Stimulated activated CD8-positive, alpha-beta memory T cell treated with anti-CD3 and anti-CD28 coated beads, Interleukin-7, amount 100 ng/mL, for 24 hours (primary cell): ENCODE measurements around the gene METAP1.
"Not testable (repeated sequence)": the region's sequence is repeated elsewhere in the genome, so short reads cannot be mapped to it uniquely, and the experiment has no call there.

Experiments
- DNase-seq: peaks from one replicate; pipeline ENCODE4 v3.0.0-alpha.2; 2020; ENCODE audit warnings: low read depth

Gene METAP1

DNA sequence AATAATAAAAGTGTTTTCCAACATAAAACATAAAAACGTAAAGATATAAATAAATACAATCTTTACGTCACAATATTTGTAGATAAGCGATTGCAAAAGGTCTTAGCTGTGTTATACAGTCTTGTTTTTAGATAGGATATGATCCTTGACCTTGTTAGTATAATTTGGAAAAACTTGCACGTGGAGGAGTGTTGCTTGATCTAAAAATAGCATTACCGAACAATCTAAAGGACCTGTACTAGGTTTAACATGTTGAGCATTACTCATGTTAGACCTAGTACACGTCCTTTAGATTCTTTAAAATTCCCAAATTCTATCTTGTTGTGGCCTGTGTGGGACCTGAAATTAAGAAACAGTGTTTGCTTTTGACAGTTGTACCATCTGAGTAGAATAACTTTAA lies 1.6 kb downstream of the METAP1 start:
- no peak for DNase-seq

DNA sequence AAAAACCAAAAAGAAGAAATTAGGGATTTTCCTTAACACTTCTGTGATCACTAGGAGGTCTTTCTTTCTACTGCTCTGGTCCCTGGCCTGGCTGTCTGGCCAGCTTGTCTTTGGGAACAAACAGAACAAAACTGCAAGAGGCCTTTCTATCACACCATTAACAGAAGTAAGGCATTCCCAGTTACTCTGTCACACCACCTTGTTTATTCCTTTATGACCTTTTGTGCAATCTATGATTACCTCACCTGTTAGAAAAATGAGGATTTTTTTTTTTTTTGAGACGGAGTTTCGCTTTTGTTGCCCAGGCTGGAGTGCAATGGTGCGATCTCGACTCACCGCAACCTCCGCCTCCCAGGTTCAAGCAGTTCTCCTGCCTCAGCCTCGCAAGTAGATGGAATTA lies 3.0 kb downstream of the METAP1 start:
- DNase-seq: no peak

DNA sequence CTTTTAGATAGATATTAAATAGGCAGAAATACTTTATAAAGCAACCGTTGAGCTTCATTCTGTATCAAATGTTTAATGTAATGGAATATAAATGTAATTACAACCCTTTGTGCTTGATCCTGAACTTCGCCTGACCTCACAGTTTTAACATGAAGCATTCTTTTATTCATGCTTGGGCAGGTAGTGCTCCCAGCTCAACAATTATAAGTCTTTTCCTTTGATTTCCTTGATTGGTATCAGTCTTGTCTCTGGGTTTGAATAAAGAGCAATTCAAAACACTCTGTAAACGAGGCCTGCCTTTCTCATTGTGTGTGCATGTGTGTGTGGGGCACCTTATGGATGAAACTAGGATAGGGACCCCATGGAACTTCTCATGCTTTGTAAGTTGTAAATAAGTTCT lies 6.8 kb downstream of the METAP1 start:
- no peak for DNase-seq

DNA sequence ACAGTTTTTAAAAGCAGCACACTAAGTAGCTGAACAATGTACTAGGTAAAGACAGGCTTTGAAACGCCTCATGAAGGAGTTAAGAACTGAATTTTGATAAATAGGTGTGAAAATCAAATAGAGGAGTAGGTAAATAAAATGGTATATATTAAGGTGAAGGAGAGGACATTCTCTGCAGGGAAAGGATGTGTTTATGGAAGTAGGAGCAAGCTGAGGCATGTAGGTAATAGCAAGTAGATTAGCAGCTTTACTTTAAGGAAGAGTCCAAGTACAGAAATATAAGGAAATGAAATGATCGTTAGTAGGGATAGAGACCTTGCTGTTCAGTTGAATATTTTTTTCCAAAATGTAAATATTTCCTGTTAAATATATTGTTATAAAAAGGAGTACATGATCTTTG lies 12.5 kb downstream of the METAP1 start:
- no peak for DNase-seq

DNA sequence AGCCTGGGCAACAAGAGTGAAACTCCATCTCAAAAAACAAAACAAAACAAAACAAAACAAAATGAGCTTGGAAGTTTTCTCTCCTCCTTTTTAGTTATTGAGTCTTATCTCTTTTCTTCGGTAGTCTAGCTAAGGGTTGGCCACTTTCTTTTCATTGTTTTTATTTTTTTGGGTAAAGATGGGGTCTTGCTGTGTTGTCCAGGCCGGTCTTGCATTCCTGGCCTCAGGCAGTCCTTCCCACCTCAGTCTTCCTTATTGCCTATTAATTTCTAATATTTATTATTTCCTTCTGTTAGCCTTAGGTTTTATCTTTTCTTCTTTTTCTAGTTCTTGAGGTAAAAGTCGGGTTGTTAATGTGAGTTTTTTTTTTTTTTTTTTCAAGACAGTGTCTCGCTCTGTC lies 16.4 kb downstream of the METAP1 start:
- DNase-seq: no peak

DNA sequence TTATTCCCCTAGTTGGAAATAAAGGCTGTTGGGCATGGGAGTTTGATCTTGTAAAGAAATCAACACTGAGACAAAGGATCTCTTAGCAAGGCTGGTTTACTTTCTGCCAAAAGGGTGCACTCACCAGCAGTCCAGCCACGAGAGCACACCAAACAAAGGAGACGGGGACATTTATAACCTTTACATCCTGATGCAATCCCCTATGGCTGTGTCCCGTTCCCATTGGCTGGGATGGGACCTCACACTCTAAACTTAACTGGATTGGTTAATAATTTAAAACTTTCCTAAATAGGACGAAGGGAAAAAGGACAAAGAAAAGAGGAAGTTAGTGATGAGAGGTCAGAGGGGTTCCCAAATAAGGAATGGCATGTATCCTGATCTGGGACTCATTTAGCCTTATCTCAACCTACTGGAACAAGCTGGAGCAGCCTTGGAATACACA lies 17.9 kb downstream of the METAP1 start:
- no peak for DNase-seq

DNA sequence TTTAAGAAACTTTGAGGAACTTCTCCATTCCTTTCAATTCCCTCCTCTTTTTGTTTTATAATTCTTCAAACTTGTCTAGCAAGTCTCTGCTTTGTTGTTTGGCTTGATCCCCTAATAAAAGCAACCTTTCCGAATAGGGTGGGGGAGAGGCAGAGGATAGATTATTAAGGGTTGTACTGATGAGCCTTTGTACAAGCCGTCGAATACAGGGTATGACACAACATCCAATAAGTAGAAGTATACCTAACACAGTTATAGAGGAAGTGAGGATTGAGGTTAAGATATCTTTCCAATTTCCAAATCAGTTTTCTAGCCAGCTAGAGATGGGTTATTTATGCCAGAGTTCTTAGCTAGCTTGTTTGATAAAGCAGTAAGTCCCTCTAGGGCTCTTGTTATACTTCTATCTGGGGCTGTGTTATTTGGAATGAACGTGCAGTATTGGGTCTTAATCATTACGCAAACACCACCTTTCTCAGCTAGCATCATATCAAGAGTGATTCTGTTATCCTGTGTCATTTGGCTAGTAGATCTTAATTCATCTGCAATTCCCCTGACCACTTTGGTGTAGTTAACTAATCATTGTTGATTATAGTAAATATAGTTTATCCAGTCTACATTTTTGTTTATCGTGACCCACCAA lies 18.5 kb downstream of the METAP1 start:
- no peak for DNase-seq

DNA sequence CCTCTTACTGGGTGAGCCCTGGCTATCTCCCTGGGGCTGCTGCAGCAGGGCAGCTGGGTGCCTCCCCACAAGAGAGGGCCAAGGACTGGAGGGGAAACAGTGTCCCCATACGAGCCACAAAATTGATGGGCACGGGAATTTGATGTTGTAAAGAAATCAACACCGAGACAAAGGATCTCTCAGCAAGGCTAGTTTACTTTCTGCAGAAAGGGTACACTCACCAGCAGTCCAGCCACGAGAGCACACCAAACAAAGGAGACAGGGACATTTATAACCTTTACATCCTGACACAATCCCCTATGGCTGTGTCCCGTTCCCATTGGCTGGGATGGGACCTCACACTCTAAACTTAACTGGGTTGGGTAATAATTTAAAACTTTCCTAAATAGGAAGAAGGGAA lies 25.9 kb downstream of the METAP1 start:
- no peak for DNase-seq

DNA sequence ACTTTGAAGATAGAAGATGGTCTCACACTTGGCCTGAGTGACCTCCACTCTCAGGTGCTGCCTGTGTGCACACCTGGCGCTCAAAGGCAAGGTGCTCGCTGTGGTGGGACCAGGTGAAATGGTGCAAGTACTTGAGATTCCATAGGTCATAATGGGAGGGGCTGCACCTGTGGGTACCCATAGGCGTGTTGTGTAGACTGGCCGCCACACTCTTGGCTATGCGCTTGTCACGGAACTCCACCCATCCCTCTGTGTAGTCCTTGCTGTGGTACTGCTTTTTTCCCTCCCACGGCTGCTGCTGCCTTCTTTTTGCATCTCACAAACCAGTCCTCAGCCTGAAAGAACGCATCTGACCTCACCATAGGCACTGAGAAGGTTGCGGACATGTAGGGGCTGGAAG lies 27.0 kb downstream of the METAP1 start:
- no peak for DNase-seq

DNA sequence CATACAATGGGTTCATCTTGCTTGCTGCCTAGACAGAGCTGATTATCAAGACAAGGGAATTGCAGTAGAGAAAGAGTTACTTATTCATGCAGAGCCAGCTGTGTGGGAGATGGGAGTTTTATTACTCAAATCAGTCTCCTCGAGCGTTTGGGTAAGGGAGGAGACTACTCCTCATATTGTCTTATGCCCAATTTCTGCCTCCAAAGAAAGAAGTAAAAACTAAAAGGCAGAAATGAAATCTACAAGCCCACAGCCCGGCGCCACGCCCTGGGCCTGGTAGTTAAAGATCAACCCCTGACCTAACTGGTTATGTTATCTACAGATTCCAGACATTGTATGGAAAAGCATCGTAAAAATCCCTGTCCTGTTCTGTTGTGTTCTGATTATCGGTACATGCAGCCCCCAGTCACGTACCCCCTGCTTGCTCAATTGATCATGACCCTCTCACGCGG lies 28.3 kb downstream of the METAP1 start:
- not testable (repeated sequence) for DNase-seq

DNA sequence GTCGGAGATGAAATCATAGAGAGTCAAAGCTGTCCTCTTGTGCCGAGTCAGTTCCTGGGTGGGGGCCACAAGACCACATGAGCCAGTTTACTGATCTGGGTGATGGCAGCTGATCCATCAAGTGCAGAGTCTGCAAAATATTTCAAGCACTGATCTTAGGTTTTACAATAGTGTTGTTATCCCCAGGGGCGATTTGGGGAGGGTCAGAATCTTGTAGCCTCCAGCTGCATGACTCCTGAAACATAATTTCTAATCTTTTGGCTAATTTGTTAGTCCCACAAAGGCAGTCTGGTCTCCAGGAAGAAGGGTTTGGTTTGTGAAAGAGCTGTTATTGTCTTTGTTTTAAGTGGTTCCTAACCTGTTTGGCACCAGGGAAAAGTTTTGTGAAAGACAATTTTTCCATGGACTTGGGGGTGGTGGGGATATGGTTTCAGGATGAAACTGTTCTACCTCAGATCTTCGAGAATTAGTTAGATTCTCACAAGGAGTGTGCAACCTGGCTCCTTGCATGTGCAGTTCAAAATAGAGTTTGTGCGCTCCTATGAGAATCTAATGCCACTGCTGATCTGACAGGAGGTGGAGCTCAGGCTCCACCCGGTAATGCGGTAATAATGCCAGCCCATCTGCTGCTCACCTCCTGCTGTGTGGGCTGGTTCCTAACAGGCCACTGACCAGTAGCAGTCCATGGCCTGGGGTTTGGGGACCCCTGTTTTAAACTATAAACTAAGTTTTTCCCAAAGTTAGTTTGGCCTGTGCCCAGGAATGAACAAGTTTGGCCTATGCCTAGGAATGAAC lies 29.2 kb downstream of the METAP1 start:
- no peak for DNase-seq

DNA sequence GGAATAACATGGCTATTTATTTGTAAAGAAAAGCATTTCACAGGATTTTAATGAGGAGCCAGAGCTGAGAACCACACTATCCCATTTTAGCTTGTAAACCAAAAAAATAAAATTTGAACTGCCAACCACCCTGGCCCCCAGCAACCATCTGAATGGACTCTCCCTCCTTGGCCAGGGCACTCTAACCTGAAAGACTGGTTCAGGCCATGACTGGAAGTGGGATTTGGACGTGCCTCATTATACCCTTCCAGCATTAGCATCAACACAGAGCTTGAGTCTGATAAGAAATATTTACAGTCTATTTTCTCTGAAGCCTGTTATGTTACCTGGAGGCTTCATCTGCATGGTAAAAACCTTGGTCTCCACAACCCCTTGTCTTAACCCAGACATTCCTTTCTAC lies 30.0 kb downstream of the METAP1 start:
- no peak for DNase-seq

DNA sequence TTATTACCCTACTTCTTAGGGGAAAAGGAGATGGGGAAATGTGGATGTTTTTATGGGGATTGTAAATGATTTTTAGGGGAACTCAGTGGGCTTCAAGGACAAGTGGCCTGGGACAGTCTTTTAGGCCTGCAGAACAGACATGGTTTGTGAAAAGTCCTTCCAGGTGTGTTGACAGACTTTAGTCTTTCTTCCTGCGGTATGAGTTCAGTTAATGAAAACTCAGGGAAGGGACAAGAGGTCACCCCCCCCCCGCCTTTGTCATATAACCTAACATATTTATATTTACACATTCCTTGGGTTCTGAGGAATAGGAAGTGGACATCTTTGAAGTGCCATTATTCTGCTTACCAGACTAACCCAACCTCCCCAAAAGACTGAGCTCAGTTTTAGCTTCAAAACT lies 31.8 kb downstream of the METAP1 start:
- no peak for DNase-seq

DNA sequence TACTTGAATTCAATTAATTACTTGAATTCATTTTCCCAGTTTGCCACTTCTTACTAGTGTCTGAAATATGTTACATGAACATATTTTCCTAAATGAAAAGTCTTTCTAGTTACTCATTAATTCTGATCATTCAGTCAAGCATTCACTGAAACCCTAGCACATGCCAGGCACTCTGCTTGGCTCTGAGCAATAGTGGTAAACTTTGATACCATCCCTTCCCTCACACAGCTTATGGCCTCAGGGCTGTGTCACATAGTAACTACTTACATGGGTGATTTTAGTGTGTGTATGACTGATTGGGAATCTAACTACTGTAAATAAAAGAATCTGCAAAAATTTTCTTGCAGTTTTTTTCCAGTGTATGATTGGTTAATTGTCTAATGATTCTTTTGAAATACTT lies 32.7 kb downstream of the METAP1 start:
- DNase-seq: no peak

DNA sequence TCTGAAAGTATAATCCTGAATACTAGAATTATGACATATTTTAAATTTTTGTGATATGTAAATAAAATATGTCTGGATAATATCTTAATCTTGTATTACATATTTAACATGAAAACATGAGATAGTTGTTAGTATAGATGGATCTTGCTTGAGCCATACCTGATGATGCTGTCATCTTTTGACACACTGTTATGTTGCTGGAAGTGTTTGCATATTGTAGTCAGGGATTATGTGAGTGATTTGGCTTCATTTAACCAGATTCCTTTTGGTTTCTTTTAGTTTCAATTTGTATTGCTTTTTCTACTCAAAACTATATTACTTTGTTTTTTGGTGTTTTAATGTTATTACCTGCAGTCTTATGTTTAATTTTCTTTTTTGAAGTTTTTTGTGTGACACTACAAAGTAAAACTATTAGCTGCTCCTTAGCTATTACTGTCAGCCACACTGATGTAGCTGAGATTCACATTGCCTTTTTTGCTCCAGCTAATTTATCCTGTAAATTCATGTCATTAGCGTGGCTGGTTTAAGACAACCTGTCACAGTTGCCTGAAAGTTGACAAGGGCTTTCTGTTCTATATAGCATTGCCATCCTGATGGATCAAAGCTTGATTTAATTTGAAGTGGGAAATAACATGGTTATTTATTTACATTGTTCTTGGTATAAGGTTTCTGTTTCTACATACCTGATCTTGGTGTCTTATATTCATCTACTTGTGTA lies 33.7 kb downstream of the METAP1 start:
- DNase-seq: no peak

DNA sequence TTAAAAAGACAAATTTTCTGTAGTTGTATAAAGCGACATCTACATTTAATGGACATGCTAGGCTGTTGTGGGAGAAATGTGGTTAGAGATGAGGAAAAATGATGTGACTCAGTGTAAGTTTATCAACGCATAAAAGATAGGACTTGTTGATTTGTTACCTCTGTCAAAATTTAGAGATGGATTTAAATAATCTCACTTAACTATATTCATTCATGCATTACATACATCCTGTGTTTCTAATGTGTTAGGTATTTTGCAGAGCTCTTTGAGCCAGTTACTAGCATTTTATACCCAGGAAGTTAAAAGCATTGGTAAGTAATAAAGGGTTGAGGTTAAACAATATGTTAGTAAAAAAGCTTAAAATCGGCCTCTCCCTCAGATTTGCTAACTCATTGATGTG lies 34.3 kb downstream of the METAP1 start:
- DNase-seq: no peak

DNA sequence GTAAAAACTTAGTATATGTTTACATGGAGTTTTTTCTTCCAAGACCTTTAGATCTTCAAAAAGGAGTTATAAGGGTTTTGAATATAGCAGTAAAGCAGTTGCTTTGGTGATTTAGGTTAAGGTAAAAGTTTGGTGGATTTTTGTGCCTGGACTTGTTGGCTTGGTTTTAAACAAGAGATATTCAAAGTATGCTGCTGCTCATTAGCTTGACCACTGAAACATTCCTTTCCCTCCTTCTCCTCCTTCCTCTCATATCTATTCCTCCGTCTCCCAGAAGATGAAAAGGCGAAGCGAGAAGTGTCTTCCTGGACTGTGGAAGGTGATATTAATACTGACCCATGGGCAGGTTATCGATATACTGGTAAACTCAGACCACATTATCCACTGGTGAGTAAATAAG lies 38.4 kb downstream of the METAP1 start:
- no peak for DNase-seq

DNA sequence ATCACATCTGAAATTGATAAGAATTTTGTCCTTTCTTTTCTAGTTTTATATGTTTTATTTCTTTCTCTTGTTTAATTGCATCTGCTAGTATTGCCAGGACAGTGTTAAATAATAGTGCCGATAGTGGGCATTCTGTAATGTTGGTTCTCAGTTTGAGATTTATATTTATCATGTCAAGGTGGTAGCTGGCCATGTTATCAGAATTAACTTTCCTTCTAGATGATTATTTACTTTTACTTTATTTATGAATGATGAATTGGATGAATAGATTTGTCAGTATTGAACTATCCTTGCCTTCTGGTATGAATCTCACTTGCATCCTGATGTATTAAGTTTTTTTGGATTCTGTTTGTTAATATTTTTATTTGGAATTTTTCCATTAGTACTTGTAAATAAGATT lies 42.7 kb downstream of the METAP1 start:
- no peak for DNase-seq

DNA sequence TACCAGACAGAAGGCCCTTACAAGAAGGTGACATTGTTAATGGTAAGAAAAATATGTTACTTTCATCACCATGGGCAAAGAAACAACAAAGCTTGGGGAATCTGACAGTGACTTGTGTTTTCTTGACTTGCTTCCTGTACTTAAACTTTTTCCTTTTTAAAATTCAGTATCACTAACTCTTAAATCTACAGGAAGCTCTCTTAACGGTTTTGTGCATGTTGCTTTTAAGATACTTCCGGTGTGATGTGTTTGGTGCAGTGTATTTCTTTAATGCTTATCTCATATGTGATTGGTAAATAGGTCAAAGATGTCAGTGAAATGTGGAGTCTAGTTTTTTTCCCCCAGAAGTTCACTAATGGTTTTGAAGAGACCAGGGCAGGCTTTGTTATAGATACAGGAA lies 47.8 kb downstream of the METAP1 start:
- no peak for DNase-seq

DNA sequence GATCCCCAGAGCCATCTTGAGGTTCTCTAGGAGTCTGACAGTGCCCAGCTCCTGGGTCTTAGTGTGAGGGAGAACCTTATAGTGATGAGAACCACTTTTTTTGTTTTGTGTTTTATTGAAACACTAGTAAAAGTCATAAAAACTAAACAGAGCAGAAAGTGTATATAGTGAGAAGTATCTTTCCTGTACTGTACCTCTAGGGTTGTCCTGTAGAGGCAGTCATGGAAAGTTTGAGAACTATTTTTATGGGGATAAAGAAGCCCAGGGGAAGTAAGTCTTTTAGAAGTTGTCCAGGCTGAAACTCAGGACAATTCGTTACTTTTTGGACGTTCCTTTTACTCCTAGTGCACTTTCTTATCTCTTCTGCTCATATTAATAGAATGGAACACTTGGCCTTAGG lies 52.2 kb downstream of the METAP1 start:
- no peak for DNase-seq

DNA sequence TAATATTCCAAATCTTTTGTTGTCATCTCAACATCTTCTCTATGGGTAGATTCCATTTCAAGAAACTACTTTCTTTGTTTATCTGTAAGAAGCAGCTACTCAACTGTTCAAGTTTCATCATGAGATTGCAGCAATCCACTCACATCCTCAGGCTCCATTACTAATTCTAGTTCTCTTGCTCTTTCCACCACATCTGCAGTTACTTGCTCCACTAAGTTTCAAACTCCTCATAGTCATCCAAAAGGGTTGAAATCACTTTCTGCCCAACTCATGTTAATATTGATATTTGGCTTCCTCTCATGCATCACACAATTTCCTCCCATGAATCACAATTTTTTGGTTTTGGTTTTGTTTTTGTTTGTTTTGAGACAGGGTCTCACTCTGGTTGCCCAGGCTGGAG lies 57.4 kb downstream of the METAP1 start:
- no peak for DNase-seq

DNA sequence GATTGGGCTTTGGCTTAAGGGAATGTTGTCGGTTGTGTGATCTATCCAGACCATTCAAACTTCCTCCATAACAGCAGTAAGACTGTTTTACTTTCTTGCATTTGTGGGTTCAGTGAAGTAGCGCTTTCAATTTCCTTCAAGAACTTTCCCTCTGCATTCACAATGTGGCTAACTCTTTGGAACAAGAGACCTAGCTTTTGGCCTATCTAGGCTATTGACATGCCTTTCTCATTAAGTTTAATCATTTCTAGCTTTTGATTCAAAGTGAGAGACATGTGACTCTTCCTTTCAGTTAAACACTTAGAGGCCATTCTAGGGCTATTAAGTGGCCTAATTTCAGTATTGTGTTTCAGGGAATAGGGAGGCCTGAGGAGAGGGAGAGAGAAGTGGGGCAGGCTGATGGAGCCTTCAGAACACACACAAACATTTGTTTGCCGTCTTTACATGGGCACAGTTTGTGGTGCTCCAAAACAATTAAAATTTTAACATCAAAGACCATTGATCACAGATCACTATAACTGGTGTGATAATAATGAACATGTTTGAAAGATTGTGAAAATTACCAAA lies 59.0 kb downstream of the METAP1 start:
- DNase-seq: no peak

DNA sequence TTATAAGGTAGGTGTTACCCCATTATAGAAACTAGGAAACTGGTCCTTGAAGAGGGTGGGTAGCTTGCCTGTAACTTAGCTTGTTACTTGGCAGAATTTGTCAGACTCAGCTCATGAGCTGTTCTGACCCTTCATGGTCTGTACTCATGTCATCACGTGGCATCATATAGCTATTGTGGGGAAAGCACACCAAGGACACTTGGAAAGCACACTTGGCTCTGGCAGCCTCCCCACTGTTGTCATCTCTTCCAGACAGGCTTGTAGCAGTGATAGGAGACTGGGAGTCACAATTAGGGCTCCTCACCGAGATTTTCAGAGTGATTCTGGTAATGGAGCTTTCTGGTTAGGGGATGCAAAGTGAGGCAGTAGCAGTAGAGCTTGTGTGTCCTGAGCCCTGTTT lies 62.7 kb downstream of the METAP1 start:
- no peak for DNase-seq
